NOMO-1 (cell line): Measurements from ENCODE around the gene ADPRH.
"Not testable (repeated sequence)": the region's sequence is repeated elsewhere in the genome, so short reads cannot be mapped to it uniquely, and the experiment has no call there.

ENCODE experiments used
- DNase-seq, 2 experiments: peaks; one replicate each; lab custom pipeline; 2025; ENCODE audit not compliant: unreplicated experiment in 2 of 2; lab: John Stamatoyannopoulos, UW

Gene ADPRH

GRCh38 chr3:119594929-119595328, 15.6 kb downstream of the ADPRH start:
- not testable (repeated sequence) for DNase-seq

- DNase-seq = no peak
Observed at GRCh38 chr3:119595639-119596334, 16.5 kb downstream of the ADPRH start.

GRCh38 chr3:119596398-119596797, 17.1 kb downstream of the ADPRH start:
- DNase-seq = no peak

- DNase-seq = no peak
Observed at GRCh38 chr3:119597548-119598288, 18.4 kb downstream of the ADPRH start, which contains the start of gene PLA1A. TSS of gene PLA1A (plus strand) at chr3:119597885. CDS start at chr3:119597914, 29 bp downstream.

GRCh38 chr3:119598410-119599098, 19.3 kb downstream of the ADPRH start:
- no peak for DNase-seq

GRCh38 chr3:119599558-119600174, 20.4 kb downstream of the ADPRH start:
- DNase-seq = no peak

- DNase-seq = no peak
Observed at GRCh38 chr3:119600732-119601131, 21.4 kb downstream of the ADPRH start.

- DNase-seq = no peak
Observed at GRCh38 chr3:119601154-119601553, 21.9 kb downstream of the ADPRH start.

GRCh38 chr3:119602676-119603075, 23.4 kb downstream of the ADPRH start:
- DNase-seq = no peak

- no peak for DNase-seq
Observed at GRCh38 chr3:119604878-119605277, 25.6 kb downstream of the ADPRH start.

- no peak for DNase-seq
Observed at GRCh38 chr3:119608405-119609000, 29.2 kb downstream of the ADPRH start.

GRCh38 chr3:119609301-119609700, 30.0 kb downstream of the ADPRH start:
- DNase-seq = no peak

GRCh38 chr3:119611664-119612063, 32.4 kb downstream of the ADPRH start:
- DNase-seq = no peak

GRCh38 chr3:119613201-119613600, 33.9 kb downstream of the ADPRH start:
- no peak for DNase-seq

GRCh38 chr3:119613872-119614271, 34.6 kb downstream of the ADPRH start:
- no peak for DNase-seq

- DNase-seq = no peak
Observed at GRCh38 chr3:119616056-119616455, 36.8 kb downstream of the ADPRH start.

GRCh38 chr3:119619094-119619493, 39.8 kb downstream of the ADPRH start:
- DNase-seq = no peak

- DNase-seq = no peak
Observed at GRCh38 chr3:119620899-119621298, 41.6 kb downstream of the ADPRH start.

GRCh38 chr3:119624002-119624720, 44.9 kb downstream of the ADPRH start:
- no peak for DNase-seq
